AG09309 (cell line): Measurements from ENCODE around the gene NEU1.
"Not testable (repeated sequence)": the region's sequence is repeated elsewhere in the genome, so short reads cannot be mapped to it uniquely, and the experiment has no call there.

ENCODE experiments used
- DNase-seq: peaks from one replicate; pipeline ENCODE4 v3.0.0-alpha.2; 2010; ENCODE audit warnings: low read depth
- H3K4me3 ChIP-seq: 2 replicates; pipeline ENCODE4 v1.5.1; 2011; ENCODE audit warnings: mild to moderate bottlenecking, low read depth, low read length, moderate library complexity; ENCODE audit not compliant: control insufficient read depth
- TF ChIP-seq, protein P1 (sequence below): IDR thresholded peaks from 2 replicates; pipeline ENCODE4 v1.5.1; 2011; ENCODE audit warnings: mild to moderate bottlenecking, low read depth, low read length, inconsistent platforms; ENCODE audit not compliant: insufficient read depth, control insufficient read depth; ENCODE audit errors: missing control alignments

Gene NEU1

DNA sequence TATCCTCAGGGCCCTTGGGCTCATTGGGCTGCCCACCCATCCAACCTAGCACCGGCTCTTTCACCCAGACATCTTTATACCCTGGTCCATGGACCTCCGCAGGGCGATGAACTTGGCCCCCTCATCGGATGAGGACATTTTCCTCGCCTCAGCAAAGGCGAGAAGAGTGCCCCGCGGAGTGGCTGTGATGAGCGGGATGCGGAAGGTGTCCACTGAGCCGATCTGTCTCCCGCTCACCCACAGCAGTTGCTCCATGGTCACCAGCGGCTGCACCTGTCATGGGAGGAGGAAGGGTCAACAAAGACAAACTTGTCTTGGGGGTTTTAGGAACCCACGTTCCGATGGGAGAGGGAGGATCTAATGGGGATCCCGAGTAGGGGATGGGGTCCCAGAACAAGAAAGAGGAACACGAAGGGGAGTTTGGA, 690 bp downstream of the NEU1 start:
- H3K4me3 ChIP-seq, result peak overlapping the region; percentile 88
- no peak for DNase-seq
- TF ChIP-seq, protein P1, sequence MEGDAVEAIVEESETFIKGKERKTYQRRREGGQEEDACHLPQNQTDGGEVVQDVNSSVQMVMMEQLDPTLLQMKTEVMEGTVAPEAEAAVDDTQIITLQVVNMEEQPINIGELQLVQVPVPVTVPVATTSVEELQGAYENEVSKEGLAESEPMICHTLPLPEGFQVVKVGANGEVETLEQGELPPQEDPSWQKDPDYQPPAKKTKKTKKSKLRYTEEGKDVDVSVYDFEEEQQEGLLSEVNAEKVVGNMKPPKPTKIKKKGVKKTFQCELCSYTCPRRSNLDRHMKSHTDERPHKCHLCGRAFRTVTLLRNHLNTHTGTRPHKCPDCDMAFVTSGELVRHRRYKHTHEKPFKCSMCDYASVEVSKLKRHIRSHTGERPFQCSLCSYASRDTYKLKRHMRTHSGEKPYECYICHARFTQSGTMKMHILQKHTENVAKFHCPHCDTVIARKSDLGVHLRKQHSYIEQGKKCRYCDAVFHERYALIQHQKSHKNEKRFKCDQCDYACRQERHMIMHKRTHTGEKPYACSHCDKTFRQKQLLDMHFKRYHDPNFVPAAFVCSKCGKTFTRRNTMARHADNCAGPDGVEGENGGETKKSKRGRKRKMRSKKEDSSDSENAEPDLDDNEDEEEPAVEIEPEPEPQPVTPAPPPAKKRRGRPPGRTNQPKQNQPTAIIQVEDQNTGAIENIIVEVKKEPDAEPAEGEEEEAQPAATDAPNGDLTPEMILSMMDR, result no peak

DNA sequence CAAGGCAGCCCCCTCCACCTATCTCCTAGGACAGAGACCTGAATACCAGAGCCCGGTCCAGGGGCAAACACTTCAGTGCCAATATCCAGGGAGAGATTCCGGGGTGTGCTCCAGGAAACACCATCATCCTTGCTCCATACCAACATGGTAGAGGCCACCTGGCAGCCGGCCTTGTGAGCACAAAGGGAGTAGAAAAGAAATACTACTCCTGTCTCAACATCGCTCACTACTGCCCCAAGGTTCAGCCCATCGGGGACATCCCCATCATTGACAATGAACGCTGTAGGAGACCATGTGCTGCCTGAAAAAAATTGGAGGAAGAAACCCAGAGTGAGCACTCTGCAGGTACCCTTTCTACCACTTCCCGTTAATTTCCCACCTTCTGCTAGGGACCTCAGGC, 1.5 kb downstream of the NEU1 start:
- DNase-seq, result no peak
- no peak overlapping the region for H3K4me3 ChIP-seq
- TF ChIP-seq, protein P1, result no peak

DNA sequence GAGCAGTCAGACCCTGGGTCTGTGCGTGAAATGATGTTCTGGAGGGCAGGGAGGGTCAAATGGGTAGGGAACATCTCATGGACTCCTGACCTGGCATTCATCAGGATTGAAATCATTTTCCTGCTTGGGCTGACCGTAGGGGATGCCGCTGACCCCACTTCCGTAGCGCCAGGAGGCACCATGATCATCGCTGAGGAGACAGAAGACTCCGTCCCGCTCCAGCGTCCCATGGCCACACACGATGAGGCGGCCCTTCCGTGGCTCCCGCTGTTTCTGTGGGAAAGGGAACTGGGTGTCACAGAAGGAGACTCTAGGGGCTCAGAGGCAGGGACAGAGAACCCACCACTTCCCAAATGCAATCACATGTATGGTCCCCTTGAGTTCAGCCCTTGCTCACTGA, 2.3 kb downstream of the NEU1 start:
- no peak overlapping the region for H3K4me3 ChIP-seq
- no peak for DNase-seq
- TF ChIP-seq, protein P1, result no peak

DNA sequence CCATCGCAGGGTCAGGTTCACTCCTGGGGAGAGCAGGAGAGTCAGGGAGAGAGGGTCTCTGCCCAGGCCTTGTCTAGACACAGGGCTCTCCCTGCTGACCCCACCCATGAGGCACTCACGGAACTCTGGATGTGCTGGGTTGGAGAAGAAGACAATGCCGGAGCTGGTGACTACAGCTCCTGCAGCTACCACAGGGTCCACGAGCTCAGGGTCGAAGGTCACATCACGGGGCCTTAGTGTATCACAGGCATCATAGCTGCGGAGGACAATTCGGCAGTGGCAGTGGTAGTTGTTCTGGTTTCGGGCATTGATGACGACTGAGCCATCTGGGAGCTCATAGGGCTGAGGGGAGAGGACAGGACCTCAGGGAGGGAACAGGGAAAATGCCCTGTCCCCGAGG, 2.7 kb downstream of the NEU1 start:
- TF ChIP-seq, protein P1, result no peak
- H3K4me3 ChIP-seq, result no peak overlapping the region
- no peak for DNase-seq

DNA sequence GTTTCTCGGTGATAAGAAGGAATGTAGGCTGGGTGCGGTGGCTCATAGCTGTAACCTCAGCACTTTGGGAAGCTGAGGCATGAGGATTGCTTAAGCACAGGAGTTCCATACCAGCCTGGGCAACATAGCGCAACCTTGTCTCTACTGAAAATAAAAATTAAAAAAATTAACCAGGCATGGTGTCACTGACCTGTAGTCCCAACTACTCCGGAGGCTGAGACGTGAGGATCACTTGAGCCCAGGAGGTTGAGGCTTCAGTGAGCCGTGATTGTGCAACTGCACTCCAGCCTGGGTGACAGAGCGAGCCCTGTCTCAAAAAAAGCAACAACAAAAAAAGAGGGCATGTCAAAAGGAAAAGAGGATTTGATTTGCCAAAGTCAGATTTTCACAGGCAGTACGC, 3.9 kb downstream of the NEU1 start:
- H3K4me3 ChIP-seq, result no peak overlapping the region
- no peak for DNase-seq
- TF ChIP-seq, protein P1, result no peak

DNA sequence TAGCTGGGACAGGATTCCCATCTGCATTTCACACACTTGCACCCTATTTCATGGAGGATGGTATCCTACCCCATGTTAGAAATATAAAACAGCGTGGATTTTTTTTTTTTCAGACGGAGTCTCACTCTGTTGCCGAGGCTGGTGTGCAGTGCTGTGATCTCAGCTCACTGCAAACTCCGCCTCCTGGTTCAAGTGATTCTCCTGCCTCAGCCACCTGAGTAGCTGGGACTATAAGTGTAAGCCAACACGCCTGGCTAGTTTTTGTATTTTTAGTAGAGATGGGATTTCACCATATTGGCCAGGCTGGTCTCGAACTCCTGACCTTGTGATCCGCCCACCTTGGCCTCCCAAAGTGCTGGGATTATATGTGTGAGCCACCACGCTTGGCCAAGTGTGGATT, 4.8 kb downstream of the NEU1 start:
- not testable (repeated sequence) for DNase-seq, H3K4me3 ChIP-seq

DNA sequence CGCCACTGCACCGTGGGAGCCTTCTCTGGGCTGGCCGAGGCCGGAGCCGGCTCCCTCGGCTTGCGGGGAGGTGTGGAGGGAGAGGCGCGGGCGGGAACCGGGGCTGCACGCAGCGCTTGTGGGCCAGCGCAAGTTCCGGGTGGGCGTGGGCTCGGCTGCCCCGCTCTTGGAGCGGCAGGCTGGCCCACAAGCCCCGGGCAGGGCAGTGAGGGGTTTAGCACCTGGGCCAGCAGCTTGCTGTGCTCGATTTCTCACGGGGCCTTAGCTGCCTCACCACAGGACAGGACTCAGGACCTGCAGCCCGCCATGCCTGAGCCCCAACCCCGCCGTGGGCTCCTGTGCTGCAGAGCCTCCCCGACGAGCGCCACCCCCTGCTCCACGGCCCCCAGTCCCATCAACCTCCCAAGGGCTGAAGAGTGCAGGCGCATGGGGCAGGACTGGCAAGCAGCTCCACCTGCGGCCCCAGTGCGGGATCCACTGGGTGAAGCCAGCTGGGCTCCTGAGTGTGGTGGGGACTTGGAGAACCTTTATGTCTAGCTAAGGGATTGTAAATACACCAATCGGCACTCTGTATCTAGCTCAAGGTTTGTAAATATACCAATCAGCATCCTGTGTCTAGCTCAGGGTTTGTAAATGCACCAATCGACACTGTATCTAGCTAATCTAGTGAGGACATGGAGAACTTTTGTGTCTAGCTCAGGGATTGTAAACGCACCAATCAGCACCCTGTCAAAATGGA, 10.5 kb downstream of the NEU1 start:
- not testable (repeated sequence) for DNase-seq

DNA sequence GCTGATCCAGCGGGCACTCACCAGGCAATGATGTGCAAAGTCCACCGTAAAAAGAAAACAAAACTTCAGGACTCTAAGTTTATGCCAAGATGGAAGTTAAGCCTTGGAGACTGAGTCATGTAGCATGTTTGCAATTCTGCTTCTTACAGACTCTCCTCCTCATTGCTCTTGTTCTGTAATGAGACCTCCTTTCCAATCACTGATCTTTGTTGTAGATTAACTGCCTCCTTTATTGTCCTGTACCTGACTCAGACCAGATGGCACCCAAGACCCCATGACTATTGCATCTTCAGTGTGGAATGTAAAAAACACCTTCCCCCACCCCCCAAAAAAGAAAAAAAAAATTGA, 11.2 kb downstream of the NEU1 start:
- no peak for DNase-seq
- TF ChIP-seq, protein P1, result no peak
- H3K4me3 ChIP-seq, result no peak overlapping the region

More for the DNA sequence above, 10.5 kb downstream of the NEU1 start:
- not testable (repeated sequence) for H3K4me3 ChIP-seq
